ENCODE results near the gene SPOPL.

Gene SPOPL

DNA sequence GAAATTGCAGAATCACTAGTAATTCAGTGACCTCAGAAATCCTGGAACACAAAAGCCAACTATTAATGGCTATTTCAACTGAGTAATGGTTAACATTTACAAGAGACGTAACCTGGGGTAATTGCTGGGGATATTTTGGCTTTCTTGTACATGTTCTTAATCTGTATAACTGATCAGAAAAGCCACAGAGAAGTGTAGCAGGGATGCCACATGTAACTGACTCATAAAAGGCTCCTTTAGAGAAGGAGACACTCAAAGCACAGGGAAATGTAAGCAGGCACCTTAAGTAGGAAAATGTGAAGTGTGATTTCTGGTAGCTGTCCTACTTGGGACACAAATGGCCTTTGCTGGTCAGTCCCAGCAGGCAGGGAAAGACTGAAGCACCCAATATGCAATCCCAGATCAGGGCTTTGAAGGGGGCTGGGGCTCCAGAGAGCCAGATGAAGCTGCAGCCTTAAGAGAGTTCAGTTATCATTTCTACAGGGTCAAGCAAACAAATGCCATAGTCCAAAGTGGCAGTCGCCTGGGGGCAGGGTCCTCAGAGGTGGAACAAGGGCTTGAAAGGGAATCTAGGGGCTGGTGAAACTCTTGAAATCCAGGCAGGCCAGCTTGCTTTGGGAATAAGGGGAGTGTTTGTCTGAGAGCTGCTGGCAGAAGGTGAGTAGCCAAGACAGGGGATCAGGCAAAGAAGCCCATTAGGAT is 7.2 kb upstream of the SPOPL start:
- DNase-seq, result no peak

- no peak for DNase-seq
These were observed 6.2 kb upstream of the SPOPL start for GRCh38 chr2:138495384-138495783.

DNA sequence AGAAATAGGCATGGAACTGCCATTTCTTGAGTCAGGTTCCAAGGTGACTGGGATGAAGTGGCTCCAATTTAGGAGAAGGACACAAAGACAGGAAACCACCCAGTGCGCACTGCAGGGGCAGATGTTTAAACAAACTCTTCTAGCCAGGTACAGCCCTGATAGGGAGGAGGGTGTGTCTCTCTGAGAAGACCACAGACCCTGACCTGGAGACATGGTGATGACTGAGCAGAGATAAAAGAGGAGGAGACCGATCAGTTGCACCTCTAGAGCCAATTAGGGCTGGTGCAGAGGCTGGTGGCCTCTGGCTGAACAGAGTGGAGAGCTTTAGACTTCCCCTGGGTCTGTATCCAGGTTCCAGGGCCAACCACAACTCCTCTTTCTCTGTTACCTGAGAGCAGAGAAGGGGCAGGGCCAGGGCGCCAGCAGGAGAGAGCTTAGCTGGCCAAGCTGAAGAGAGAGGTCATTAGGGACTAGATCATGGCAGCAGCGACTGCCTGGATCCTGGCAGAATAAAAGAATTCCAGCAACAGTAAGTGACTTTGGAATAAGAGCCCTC is 5.4 kb upstream of the SPOPL start:
- DNase-seq, result no peak

DNA sequence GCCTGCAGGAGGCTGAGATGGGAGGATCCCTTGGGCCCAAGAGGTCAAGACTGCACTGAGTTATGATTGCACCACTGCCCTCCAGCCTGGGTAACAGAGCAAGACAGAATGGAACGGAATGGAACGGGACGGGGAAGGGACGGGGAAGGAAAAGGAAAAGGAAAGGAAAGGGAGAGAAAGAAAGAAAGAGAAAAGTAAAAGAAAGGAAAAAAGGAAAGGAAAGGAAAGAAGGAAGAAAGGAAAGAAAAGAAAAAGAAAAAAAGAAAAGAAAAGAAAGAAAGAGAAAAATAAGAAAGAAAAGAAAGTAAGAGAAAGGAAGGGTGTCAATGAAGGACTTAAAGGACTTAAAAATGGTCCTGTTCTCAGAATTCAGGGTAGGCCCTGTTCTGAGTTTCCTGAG is 4.3 kb upstream of the SPOPL start:
- DNase-seq, result no peak

- no peak for DNase-seq
These were observed 1.9 kb upstream of the SPOPL start for GRCh38 chr2:138499684-138500083.

- DNase-seq, result peak in 12 of 51 donors; percentile 12 to 54 (median 34)
These were observed 762 bp upstream of the SPOPL start for GRCh38 chr2:138500592-138501424.

GRCh38 chr2:138502255-138503086 is 901 bp downstream of the SPOPL start:
- peak in 18 of 51 donors; percentile 6 to 66 (median 41) for DNase-seq

- DNase-seq, result no peak
These were observed 1.5 kb downstream of the SPOPL start for GRCh38 chr2:138503087-138503442.

GRCh38 chr2:138503652-138504051 is 2.1 kb downstream of the SPOPL start:
- no peak for DNase-seq

GRCh38 chr2:138504092-138504491 is 2.5 kb downstream of the SPOPL start:
- DNase-seq, result no peak

GRCh38 chr2:138504546-138505235 is 3.1 kb downstream of the SPOPL start:
- no peak for DNase-seq

DNA sequence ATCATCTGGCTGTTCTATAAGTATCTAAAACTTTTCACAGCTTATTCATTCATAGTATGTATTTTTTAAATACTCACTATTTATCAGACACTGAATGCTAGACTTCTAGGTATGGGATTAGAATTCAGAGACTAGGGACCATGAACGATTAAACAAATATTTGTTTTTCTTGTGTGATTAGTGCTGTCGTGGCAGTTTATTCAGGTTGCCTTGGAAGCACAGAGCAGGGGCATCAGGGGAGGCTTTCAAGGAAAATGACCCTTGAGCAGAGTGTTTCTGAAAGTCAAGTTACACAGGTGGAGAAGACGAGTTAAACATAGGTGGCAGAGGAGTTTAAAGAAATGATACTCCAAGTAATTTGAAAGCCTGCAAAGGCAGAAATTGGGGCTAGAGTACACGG is 5.7 kb downstream of the SPOPL start:
- DNase-seq, result no peak

GRCh38 chr2:138510319-138510718 is 8.7 kb downstream of the SPOPL start:
- no peak for DNase-seq

- DNase-seq, result no peak
These were observed 11.1 kb downstream of the SPOPL start for GRCh38 chr2:138512672-138513071.

GRCh38 chr2:138514173-138514572 is 12.6 kb downstream of the SPOPL start:
- DNase-seq, result no peak

DNA sequence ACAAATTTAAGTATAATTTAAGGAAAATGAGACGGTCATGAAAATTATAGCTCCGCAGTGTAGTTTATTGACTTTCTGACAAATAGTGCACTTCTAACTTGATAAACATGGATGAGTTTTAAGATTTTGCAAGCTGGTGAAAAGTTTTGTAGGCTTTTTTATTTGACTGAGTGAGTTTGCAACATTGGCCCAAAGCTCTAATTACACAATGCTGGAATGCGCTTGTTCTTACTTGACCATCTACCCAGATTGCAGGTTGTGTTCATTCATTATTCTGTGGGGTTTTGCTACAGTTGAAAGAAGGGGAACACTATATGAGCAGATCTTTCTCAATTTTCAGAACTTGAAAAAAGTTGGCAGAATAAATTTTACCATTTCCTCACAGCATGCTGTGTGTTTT is 13.5 kb downstream of the SPOPL start:
- no peak for DNase-seq

- no peak for DNase-seq
These were observed 14.6 kb downstream of the SPOPL start for GRCh38 chr2:138516030-138516704.

DNA sequence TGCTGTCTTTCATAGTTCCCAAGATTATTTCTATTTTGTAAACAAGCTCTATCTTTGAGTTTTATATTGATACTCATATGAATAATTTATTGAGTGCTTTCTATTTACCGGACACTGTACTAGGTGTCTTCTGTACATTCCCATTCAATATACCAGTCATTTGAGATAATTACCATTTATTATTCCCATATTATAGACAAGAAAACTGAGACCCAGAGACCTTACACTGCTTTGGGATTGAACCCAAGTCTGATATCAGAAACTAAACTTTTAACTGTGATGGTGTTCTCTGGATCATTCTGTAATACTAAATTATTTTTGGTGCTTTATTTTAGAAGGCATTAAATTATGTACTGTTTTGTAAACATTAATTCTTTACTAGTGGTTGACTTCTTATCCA is 17.3 kb downstream of the SPOPL start:
- no peak for DNase-seq

DNA sequence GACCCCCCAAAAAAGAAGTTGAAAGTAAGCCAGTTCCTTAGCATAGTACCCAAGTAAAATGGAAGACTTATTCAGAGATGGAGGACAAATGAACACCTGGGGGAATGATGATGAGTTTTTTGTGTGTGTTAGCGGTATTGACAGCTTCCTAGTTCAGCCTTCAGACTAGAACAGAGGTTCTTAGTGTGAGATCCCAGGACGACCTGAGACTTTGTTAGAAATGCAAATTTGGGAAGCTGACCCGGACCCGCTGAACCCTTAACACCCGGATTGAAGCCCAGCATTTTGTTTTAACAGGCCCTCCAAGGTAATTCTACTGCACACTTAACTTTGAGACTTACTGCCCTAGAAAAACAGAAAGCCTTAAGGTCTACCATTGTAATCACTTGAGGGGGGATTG is 20.3 kb downstream of the SPOPL start:
- no peak for DNase-seq

- no peak for DNase-seq
These were observed 21.0 kb downstream of the SPOPL start for GRCh38 chr2:138522556-138522955.
